PC-9 (cell line): ENCODE measurements around the gene C22orf31.

Source experiments
- EZH2 ChIP-seq: fragments of 200-600 bp; sonication (generic); IDR thresholded peaks from 2 replicates; pipeline ENCODE4 v1.8.0; 2017; ENCODE audit warnings: antibody characterized with exemption, low read depth
- TF ChIP-seq, protein P1 (sequence below): fragments of 200-600 bp; sonication (generic); conservative IDR thresholded peaks from 2 replicates; pipeline ENCODE4 v1.6.1; 2017; ENCODE audit warnings: mixed run types, antibody characterized with exemption, mild to moderate bottlenecking, moderate library complexity

DNA sequence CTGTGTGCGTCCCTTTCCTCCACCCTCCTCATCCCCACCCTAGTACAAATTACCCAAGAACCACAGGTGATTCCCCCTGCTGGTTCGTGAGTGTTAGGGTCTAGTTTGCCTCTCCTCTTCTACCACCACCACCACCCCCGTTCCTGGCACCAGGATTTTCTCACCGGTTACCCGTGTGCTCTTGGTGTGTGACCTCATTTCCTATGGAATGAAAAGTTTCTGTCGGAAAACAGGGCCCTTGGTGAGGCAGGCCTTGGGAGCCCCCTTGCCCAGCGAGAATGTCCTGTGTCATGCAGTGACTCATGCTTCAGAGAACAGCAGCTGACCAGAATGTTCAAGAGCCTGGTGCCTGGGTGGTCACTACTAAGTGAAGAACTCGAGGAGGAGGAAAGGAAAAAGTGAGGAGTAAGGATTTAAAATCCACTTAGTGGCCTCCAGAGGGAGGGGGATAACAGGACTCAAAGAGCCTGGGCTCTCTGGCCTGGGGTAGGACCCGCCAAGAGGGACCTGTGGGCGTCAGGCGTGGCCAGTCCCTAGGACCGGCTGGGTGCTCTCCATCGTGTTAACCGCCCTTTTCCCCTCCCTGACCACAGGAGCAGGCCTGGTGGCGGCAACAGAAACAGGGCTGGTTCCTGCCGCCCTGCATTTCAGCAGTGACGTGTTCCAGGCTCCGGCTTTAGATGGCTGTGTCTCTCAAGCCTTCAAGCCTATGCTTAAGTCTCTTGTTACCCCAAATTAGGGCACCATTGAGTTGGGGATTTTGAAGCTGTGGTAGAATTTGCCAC, 30.2 kb downstream of the C22orf31 start:
- TF ChIP-seq EZH2 = no peak
- TF ChIP-seq, protein P1, sequence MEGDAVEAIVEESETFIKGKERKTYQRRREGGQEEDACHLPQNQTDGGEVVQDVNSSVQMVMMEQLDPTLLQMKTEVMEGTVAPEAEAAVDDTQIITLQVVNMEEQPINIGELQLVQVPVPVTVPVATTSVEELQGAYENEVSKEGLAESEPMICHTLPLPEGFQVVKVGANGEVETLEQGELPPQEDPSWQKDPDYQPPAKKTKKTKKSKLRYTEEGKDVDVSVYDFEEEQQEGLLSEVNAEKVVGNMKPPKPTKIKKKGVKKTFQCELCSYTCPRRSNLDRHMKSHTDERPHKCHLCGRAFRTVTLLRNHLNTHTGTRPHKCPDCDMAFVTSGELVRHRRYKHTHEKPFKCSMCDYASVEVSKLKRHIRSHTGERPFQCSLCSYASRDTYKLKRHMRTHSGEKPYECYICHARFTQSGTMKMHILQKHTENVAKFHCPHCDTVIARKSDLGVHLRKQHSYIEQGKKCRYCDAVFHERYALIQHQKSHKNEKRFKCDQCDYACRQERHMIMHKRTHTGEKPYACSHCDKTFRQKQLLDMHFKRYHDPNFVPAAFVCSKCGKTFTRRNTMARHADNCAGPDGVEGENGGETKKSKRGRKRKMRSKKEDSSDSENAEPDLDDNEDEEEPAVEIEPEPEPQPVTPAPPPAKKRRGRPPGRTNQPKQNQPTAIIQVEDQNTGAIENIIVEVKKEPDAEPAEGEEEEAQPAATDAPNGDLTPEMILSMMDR = no peak
